Hepatocyte (in vitro differentiated cells): ENCODE results near the gene CREBBP.

ENCODE experiments used
- EZH2 ChIP-seq: fragments of 200-600 bp; sonication (generic); IDR thresholded peaks from 2 replicates; pipeline ENCODE4 v1.6.1; 2016; ENCODE audit warnings: antibody characterized with exemption, mild to moderate bottlenecking, borderline replicate concordance
- EZH2phosphoT487 ChIP-seq: fragments of 200-600 bp; sonication (generic); IDR thresholded peaks from one replicate; pipeline ENCODE4 v1.6.1; 2018; ENCODE audit warnings: antibody characterized with exemption, mild to moderate bottlenecking, low read depth, moderate library complexity; ENCODE audit not compliant: unreplicated experiment, severe bottlenecking
- TF ChIP-seq, protein P1 (sequence below): fragments of 200-600 bp; sonication (generic); IDR thresholded peaks from 2 replicates; pipeline ENCODE4 v1.5.1; 2016; ENCODE audit warnings: antibody characterized with exemption, mild to moderate bottlenecking; ENCODE audit not compliant: poor library complexity

DNA sequence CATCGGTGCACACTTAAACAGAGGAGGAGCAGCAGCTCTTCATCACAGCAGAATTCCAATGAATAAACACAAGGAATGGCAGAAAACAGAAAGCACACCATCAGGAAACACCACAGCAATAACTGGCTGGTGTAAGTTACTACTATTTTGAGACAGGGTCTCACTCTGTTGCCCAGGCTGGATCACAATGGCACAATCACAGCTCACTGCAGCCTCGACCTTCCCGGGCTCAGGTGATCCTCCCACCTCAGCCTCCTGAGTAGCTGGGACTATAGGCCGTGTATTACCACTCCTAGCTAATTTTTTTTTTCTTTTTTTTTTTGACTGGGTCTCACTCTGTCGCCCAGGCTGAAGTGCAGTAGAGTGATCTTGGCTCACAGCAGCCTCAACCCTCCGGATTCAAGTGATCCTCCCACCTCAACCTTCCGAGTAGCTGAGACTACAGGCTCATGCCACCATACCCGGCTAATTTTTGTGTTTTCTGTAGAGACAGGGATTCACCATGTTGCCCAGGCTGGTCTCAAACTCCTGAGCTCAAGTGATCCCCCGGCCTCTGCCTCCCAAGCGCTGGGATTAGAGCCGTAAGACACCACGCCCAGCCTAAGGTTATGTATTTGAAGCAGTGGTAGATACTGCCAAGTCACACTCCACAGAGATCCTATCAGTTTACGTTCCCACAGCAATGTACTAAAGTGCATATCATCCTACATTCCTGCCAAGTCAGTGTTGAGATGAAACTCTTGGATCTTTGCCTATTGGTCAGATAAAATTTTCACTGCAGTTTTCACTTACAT is 183.9 kb downstream of the CREBBP start:
- no peak for TF ChIP-seq EZH2
- TF ChIP-seq, protein P1, sequence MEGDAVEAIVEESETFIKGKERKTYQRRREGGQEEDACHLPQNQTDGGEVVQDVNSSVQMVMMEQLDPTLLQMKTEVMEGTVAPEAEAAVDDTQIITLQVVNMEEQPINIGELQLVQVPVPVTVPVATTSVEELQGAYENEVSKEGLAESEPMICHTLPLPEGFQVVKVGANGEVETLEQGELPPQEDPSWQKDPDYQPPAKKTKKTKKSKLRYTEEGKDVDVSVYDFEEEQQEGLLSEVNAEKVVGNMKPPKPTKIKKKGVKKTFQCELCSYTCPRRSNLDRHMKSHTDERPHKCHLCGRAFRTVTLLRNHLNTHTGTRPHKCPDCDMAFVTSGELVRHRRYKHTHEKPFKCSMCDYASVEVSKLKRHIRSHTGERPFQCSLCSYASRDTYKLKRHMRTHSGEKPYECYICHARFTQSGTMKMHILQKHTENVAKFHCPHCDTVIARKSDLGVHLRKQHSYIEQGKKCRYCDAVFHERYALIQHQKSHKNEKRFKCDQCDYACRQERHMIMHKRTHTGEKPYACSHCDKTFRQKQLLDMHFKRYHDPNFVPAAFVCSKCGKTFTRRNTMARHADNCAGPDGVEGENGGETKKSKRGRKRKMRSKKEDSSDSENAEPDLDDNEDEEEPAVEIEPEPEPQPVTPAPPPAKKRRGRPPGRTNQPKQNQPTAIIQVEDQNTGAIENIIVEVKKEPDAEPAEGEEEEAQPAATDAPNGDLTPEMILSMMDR, result no peak
- no peak for TF ChIP-seq EZH2phosphoT487
